Amniotic stem cell (primary cell): Measurements from ENCODE around the gene IL6R.
A peak's percentile ranks its signal among the peaks of the same experiment; 100 is the strongest.
"Not testable (repeated sequence)": the region's sequence is repeated elsewhere in the genome, so short reads cannot be mapped to it uniquely, and the experiment has no call there.

Experiments
- DNase-seq: peaks from one replicate; lab custom pipeline; 2025; lab: John Stamatoyannopoulos, UW

IL6R gene

GRCh38 chr1:154404984-154405746 lies at the start of gene IL6R:
Gene IL6R, plus strand, starts transcription at chr1:154405343. Its CDS starts 287 bp downstream, at chr1:154405630.
- peak; percentile 88 for DNase-seq

GRCh38 chr1:154358519-154358918 lies 46.6 kb upstream of the IL6R start:
- DNase-seq = no peak

- DNase-seq = no peak
Observed at GRCh38 chr1:154360288-154360687, 44.9 kb upstream of the IL6R start.

GRCh38 chr1:154360881-154361280 lies 44.3 kb upstream of the IL6R start:
- not testable (repeated sequence) for DNase-seq

GRCh38 chr1:154361357-154361756 lies 43.8 kb upstream of the IL6R start:
- no peak for DNase-seq

- DNase-seq = no peak
Observed at GRCh38 chr1:154371436-154371835, 33.7 kb upstream of the IL6R start.

- not testable (repeated sequence) for DNase-seq
Observed at GRCh38 chr1:154373777-154374357, 31.3 kb upstream of the IL6R start.

- no peak for DNase-seq
Observed at GRCh38 chr1:154379301-154379700, 25.8 kb upstream of the IL6R start.

GRCh38 chr1:154384650-154385489 lies 20.3 kb upstream of the IL6R start:
- no peak for DNase-seq

- DNase-seq = no peak
Observed at GRCh38 chr1:154386643-154387352, 18.3 kb upstream of the IL6R start.

GRCh38 chr1:154391086-154391770 lies 13.9 kb upstream of the IL6R start:
- no peak for DNase-seq

- no peak for DNase-seq
Observed at GRCh38 chr1:154398141-154398540, 7.0 kb upstream of the IL6R start.

- no peak for DNase-seq
Observed at GRCh38 chr1:154398678-154399077, 6.5 kb upstream of the IL6R start.

- no peak for DNase-seq
Observed at GRCh38 chr1:154400381-154400801, 4.8 kb upstream of the IL6R start.

- DNase-seq = no peak
Observed at GRCh38 chr1:154402409-154402921, 2.7 kb upstream of the IL6R start.

GRCh38 chr1:154403261-154403943 lies 1.7 kb upstream of the IL6R start:
- DNase-seq = no peak

- DNase-seq = no peak
Observed at GRCh38 chr1:154403983-154404382, 1.2 kb upstream of the IL6R start.

- no peak for DNase-seq
Observed at GRCh38 chr1:154404511-154404931, 622 bp upstream of the IL6R start.

- peak; percentile 27 for DNase-seq
Observed at GRCh38 chr1:154405747-154406571, 816 bp downstream of the IL6R start.

GRCh38 chr1:154406572-154406879 lies 1.4 kb downstream of the IL6R start:
- no peak for DNase-seq
